NCI-H2171 (cell line): ENCODE measurements around the gene CHMP5.
"Not testable (repeated sequence)": the region's sequence is repeated elsewhere in the genome, so short reads cannot be mapped to it uniquely, and the experiment has no call there.

Experiments used
- DNase-seq: peaks from one replicate; lab custom pipeline; 2025; lab: John Stamatoyannopoulos, UW

CHMP5 gene

DNA sequence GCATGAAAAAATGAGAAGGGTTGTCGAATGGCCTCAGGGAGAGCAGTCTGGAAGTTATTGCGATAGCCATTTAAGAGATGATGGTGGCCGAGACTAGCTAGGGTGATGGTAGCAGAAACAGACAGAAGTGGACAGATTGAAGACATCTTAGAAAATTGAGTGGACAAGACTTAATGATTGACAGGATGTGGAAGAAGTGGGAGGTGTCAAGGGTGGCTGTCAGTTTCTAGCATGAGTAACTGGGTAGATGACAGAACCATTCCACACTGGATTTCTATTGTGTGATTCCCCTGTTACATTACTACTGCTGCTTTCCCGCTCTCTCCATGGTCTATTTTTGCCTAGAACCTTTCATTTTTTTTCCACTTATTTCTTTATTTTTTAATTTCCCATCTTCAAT is 12.6 kb downstream of the CHMP5 start:
- DNase-seq, result no peak

DNA sequence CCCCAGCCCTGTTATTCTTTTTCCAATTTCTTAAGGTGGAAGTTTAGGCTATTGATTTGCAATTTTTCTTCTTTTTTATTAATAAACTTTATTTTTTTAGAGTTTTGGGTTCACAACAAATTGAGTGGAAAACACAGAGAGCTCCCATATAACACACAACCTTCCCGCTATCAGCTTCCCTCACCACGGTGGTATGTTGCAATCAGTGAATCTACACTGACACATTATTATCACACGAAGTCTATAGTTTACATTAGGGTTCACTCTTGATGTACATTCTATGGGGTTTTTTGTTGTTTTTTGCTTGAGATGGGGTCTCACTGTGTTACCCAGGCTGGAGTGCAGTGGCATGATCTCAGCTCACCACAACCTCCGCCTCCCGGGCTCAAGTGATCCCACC is 20.7 kb downstream of the CHMP5 start:
- no peak for DNase-seq

DNA sequence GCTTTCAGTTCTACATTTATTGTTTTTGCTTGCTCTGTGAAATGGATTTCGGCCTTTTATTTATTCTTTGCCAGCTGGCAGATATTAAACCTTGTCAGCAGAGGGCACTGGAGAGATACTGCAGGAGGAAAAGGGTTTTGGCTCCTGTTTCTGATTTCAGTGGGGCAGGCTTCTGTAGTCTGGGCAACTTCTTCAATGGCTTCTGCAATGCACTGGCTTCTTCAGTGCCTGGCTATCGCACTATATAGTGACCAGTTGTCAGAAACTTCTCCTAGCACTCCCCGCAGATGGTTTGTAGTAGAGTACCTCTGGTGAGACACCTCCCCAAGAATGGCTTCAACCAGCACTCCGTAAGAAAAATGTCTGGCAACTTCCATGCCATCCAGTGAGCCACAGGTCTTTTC is 22.2 kb downstream of the CHMP5 start:
- DNase-seq, result peak; percentile 5

DNA sequence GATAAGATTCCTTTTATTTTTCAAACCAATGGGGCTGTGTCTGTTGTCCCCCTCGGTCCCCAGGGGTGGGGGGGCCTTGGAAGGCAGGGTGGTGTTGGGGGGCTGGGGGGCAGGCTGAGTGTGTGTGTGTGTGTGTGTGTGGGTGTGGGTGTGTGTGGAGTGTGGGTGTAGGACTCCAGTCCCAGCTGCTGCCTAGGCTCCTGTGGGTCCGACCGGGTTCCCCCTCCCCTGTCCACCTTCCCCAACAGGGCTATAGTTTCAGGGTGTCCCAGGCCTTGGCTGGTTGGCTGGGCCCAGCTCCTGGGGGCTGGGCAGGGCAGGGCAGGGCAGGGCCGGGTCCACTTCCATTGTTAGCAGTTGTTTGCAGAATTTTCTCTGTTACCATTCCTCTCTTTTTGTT is 23.4 kb downstream of the CHMP5 start:
- DNase-seq, result no peak

DNA sequence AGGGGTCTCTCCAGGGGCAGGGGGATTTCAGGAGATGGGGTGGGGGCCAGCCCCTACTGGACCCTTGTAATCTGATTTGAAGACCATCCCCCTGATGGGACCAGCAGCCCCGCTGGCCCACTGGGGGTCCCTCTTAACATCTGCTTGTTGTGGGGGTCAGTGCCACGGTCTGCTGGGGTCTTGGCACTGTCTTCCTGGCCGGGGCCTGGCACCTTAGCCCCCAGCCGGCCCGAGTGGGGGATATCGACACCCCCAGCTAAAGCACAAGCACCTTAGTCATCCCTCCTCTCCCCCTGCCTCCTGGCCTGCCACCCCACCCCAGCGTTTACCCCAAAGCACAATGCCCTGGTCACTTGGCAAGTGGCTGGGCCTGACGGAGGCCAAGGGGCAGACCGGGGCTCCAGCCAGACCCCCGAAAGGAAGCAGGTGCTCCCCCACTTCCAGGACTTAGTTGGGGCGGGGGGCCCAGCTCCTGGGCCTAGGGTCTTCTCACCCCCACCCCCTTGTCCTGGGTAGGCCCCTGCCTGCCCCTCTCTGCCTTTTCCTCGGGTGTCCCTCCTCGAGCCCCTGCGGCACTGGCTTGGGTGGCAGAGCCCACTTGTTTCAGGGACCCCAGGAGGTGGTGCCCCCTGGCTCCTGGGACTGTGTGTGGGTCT is 24.1 kb downstream of the CHMP5 start:
- no peak for DNase-seq

DNA sequence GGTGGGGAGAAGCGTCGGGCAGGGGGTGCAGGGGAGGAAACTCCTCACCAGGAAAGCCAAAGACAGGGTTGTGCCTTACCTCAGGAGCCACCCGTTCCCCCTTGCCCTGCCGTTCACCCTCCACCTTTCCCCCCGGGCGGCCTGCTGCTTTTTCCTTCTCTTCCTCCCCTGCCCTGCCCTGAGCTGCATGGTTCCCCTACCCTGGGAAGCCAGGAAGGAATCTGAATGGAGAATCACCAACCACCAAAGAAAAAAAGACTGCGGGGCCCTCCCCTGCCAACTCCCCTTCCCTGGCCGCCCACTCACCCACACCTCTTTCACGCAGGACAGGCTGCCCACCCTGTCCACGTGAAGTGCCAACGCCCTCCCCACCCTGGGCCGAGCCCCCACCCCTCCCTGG is 24.6 kb downstream of the CHMP5 start:
- no peak for DNase-seq

DNA sequence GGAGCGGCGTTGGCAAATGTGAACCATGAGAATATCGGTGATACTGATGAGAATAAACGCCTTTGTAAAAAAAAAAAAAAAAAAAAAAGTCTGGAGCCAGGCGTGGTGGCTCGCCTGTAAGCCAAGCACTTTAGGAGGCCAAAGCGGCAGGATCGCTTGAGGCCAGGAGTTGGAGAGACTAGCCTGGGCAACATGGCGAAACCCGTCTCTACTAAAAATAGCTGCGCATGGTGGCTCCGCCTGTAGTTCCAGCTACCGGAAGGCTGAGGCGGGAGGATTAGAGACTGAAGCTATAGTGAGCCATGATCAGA is 25.0 kb downstream of the CHMP5 start:
- no peak for DNase-seq

DNA sequence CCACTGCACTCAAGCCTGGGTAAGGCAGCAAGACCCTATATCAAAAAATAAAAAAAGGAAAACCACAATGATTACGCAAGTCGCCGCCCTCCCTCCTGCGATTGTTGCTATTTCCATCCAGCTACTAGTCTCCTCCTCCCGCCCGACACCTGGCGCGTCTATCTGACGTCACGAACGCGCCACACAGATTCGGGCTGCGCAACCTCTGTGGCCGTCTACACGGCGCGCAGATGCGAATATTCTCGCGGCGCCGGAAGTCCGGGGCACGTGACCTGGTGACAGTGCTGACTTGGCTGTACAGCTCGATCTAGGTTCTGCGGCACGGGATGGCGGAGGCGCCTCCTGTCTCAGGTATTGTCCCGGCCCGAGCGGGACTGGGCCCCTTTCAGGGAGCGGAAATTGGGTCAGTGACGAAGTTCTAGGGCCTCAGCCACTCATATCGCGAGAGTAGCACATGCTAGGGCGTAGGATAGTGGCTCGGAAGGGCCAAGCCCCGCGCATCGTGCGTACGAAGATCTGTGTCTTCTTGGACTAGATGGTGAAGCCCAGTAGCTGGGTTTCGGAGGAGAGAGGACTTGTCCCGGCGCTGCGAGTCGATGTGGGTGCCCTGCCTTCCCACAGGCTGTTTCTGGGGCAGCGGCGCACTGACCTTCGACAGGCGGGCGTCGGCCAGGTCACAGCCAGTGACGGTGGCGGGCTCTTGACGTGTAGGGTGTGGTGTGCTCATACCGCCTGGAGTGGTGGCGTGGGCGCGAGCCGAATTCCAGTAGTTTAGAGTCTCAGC is 25.6 kb downstream of the CHMP5 start, which contains the start of gene NFX1:
TSS of gene NFX1 (plus strand) at position 270 of the 784 bp plus-strand sequence. CDS start at position 327, 57 bp downstream.
- peak; percentile 81 for DNase-seq

DNA sequence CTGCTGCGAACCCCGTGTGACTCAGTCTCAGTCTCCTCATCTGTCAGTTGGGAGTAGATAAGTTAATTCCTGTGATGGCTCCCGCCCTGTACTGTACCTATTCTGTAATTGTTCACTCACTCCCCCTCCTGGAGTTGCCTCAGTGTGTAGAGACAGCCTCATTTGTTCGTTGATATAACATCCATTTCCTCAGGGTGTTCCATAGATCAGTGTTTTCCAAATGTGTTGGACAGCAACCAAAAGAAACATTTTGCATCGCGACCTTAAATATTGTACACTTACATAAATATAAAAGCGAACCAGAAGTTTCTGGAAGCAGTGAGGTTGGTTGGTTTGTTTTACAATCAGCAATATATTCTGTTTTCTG is 26.2 kb downstream of the CHMP5 start:
- DNase-seq, result no peak

DNA sequence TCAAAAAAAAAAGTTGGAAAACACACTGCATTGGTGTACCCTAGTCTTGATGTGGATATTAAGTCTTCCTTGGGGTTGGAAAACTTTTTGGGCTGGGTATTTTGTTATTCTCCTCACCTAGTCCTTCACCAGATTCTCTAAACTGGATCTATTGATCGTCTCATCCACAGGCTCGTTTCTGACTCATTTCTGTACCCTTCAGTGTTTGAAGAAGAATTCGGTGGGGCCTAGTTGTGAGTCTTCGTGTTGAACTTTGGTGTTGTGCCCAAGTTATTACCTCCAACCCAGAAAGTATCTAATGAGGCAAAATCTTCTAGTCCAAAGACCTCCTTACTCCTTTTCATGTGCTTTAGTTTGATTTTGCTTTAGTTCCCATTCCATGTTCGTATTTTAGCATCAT is 27.1 kb downstream of the CHMP5 start:
- no peak for DNase-seq

DNA sequence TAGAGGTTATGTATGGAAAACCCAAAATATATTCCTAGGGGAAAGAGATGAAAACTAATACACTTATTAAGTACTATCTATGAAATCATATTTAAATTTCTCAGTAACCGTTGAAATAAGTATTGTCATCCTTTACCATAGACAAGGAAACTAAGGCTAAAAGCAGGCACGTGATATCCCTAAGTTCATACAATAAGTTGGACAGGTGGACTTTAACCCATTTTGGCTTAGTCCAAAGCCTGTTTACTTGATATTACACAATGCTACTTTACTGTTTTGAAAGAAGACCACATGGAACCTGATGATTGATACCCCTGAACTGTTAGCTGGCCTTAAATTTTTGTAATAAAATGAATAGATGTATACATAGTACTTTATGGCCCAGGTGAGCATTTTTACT is 28.9 kb downstream of the CHMP5 start:
- no peak for DNase-seq

DNA sequence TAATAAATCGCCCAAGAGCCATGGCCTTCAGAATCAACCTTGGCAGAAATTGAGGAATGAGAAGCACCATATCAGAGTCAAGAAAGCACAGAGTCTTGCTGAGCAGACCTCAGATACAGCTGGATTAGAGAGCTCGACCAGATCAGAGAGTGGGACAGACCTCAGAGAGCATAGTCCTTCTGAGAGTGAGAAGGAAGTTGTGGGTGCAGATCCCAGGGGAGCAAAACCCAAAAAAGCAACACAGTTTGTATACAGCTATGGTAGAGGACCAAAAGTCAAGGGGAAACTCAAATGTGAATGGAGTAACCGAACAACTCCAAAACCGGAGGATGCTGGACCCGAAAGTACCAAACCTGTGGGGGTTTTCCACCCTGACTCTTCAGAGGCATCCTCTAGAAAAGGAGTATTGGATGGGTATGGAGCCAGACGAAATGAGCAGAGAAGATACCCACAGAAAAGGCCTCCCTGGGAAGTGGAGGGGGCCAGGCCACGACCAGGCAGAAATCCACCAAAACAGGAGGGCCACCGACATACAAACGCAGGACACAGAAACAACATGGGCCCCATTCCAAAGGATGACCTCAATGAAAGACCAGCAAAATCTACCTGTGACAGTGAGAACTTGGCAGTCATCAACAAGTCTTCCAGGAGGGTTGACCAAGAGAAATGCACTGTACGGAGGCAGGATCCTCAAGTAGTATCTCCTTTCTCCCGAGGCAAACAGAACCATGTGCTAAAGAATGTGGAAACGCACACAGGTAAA is 30.0 kb downstream of the CHMP5 start:
- DNase-seq, result no peak

DNA sequence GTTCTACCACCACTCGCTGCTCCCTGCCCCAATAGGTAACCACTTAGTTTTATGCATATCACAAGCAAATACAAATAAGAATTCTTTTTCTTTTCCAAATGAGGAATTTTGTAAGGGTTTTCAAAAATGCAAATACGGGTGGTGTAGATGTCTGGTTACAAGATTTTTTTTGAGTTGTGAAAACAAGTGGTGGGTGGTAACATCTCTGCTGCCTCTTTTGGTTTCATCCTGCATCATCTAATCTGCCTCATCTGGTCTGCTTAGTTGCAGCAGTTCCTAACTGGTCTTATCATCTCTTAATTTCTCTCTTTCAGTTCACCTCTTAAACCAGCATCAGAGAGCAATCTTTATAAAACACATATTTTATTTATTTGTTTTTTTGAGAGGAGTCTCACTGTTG is 30.7 kb downstream of the CHMP5 start:
- DNase-seq, result no peak

DNA sequence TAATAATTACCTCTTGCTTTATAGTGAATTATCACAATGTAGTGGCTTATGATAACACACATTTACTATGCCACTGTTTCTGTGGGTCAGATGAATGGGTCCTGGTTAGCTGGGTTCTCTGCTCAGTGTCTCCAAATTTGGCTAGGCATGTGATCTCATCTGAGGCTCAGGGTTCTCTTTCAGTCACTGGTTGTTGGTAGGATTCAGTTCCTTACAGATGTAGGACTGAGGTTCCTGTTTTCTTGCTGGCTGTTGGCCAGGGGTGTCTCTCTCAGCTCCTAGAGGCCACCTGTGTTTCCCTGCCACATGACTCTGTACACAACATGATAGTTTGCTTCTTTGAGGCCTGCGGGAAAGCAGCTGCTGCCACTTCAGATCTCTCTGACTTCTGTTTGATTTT is 32.6 kb downstream of the CHMP5 start:
- peak; percentile 36 for DNase-seq

DNA sequence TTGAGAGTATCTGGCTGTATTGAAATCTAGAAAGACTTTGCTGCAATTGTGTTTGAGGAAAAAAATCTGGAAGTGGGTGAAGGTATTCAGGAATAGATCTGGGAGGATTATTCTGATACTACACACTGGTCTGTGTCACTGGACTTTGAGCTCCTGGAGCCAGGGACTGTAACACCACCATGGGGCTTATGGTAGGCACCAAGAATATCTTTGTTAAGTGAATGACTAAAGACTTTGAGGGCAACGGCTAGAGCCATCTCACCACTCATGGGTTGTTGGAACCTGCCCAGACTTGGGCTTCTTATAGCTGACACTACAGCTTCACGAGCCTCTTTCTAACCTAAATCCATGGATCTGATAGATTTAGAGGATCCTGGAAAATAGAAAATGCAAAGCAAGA is 35.7 kb downstream of the CHMP5 start:
- no peak for DNase-seq

DNA sequence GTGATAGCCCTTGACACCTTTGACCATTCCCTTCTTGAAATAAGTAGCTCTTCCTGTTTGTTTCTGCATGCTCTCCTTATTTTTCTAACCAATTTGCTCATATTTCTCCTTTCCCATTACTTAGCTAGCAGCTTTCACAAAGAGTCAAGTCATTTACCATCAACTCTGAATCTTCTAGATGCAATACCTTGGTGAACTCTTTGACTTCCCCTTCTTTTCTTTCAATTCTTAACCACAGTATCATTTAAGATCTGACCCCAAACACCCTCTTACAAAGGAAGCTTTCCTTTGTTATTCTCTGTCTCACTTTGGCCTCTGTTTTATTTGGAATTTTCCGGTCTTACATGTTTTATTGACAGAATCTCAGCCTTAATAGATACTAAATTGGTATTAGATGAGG is 39.5 kb downstream of the CHMP5 start:
- DNase-seq, result no peak

DNA sequence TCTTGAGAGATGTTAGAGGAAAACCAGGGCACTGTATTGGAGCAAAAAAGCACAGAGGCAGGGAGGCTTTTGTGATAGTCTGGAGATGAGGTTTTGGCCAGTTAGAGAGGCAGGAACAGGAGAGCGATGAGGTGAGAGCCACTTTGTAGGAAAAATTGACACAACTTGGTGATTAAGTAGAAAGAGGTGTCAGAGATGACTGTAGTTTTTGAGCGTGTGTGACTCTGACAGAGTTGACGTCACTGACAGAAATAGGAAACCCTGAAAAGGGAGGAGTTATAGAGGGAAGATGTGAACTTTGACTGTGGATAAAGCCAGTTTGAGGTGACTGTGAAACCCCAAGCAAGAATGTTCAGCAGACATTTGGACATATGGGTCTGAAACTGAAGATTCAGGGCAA is 41.2 kb downstream of the CHMP5 start:
- no peak for DNase-seq

DNA sequence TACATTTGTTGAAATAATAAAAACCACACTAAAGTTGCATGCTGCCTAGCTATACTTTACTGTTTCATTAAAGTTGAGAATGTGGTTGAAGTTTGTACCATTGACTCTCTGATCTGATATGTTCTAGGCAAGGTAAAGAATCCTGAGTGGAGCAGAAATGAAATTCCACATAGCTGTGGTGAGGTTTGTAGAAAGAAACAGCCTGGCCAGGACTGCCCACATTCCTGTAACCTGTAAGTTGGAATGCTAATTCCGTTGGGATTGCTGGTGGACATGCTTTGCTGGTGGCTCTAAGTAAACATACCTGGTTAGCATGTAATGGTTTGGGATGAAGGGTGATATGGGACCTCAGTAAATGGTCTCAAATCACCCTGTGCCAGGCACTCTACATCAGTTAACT is 42.2 kb downstream of the CHMP5 start:
- DNase-seq, result no peak

DNA sequence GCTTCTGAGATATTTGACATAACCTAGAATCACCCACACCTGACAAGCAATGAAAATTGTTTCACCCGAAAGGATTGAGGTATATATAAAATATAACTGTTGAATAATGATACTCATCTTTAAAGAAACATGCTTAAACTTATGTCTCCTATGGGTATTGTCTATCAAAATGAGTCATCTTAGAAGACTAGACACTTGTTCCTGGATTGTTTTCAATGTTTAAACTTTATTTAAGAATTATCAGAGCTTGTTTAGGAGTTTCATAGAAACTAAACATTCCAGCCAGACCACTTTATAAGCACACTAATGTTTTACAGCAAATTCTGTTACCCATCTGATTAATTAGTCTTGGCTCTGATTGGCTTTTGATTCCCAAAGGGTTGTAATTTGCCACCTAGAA is 45.1 kb downstream of the CHMP5 start:
- no peak for DNase-seq

DNA sequence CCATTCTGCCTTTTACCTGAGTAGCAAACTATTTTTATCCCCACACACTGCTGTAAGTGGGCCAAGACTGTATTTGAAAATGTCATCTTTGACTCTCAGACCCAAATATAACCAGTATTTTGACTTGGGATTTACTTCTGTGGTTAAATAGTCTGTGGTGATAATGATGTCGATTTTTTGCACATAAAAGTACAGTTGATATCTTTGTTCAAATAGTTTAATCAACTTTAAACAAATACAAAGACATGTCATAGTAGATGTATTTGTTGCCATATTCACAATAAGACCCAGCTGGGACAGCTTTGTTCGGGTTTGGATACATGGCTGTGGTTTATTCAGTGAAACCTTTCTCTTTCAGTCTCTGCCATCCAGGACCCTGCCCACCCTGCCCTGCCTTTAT is 45.9 kb downstream of the CHMP5 start:
- DNase-seq, result no peak

DNA sequence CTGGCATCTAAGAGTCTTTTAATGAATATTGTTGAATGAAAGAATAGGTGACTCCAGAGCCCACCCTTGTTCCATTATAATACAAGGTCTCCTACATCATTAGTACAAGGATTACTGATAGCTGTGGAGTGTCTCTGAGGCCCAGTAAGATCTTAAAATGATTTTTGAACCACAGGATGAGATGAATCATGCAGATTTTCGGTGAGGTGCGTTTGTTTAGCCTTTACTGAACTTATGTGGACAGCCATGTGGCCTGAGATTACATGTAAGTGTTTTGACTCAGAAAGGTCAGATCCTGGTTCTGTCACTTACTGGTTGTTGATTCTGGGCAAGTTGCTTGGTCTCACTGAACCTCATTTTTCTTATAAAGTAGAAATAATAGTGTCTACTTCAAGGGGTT is 47.1 kb downstream of the CHMP5 start:
- DNase-seq, result no peak

DNA sequence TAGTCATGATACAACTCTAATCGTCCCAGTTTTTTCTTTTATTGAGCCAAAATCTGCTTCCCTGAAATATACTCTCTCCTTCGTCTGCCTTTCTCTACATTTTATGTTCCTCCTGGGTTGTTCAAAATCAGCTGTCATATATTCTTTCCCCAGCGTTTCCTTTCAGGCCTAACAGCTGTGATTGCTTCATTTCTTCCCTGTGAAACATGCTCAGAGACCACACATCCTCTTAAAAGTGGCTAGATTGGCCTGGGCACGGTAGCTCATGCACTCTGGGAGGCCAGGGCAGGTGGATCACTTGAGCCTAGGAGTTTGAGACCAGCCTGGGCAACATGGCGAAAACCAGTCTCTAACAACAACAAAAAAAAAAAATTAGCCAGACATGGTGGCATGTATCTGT is 50.5 kb downstream of the CHMP5 start:
- no peak for DNase-seq

DNA sequence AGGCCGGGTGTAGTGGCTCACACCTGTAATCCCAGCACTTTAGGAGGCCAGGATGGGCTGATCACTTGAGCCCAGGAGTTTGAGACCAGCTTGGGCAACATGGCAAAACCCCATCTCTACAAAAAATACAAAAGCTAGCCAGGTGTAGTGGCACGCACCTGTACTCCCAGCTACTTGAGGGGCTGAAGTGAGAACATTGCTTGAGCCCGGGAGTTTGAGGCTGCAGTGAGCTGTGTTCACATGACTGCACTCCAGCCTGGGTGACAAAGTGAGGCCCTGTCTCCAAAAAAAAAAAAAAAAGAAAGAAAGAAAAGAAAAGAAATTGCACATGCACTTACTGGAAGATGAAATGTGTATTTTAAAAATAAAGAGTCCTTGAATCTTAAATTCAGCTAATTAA is 52.3 kb downstream of the CHMP5 start:
- not testable (repeated sequence) for DNase-seq
